BLaER1 treated with 17β-estradiol and CSF1 and Interleukin-3, amounts not matched to agents 10 nM and 100 nM (cell line): ENCODE results near the gene PNLIPRP3.

ENCODE experiments used
- H3K27ac ChIP-seq, 11 experiments: shearing (Covaris generic); formaldehyde crosslinking; 2 replicates each; pipeline ENCODE4 v1.8.1; 2022
- H3K27me3 ChIP-seq, 11 experiments: shearing (Covaris generic); formaldehyde crosslinking; 2 replicates each; pipeline ENCODE4 v1.8.1; 2022
- H3K36me3 ChIP-seq, 11 experiments: shearing (Covaris generic); formaldehyde crosslinking; 2 replicates each; pipeline ENCODE4 v1.8.1; 2022
- H3K4me1 ChIP-seq, 10 experiments: shearing (Covaris generic); formaldehyde crosslinking; 2 replicates each; pipeline ENCODE4 v1.8.1; 2022
- H3K4me2 ChIP-seq, 11 experiments: shearing (Covaris generic); formaldehyde crosslinking; 2 replicates each; pipeline ENCODE4 v1.8.1; 2022
- H3K4me3 ChIP-seq, 10 experiments: shearing (Covaris generic); formaldehyde crosslinking; 2 replicates each; pipeline ENCODE4 v1.8.1; 2022
- H3K9ac ChIP-seq, 11 experiments: shearing (Covaris generic); formaldehyde crosslinking; 2 replicates each; pipeline ENCODE4 v1.8.1; 2022
- H3K9me3 ChIP-seq, 11 experiments: shearing (Covaris generic); formaldehyde crosslinking; replicated peaks in 1 of 11; 2 replicates each; pipeline ENCODE4 v1.8.1; 2022
- H4K20me1 ChIP-seq, 11 experiments: shearing (Covaris generic); formaldehyde crosslinking; 2 replicates each; pipeline ENCODE4 v1.8.1; 2022
- Cebpa-rat ChIP-seq, 11 experiments: shearing (Covaris generic); IDR thresholded peaks; 2 replicates each; pipeline ENCODE4 v1.8.1; 2022

The PNLIPRP3 gene

GRCh38 chr10:116486770-116487448 lies 59.3 kb downstream of the PNLIPRP3 start:
- no peaks in the 10 kb centered on the region for H4K20me1 ChIP-seq
- no peak overlapping the region for H3K9ac ChIP-seq
- no peak overlapping the region for H3K27ac ChIP-seq
- H3K4me3 ChIP-seq = no peak overlapping the region
- no peaks in the 10 kb centered on the region for H3K9me3 ChIP-seq
- no peak overlapping the region for H3K4me2 ChIP-seq
- TF ChIP-seq Cebpa-rat (IDR thresholded peaks at IDR 0.05) = no peak
- H3K27me3 ChIP-seq = no peaks in the 10 kb centered on the region
- no peaks in the 10 kb centered on the region for H3K4me1 ChIP-seq
- H3K36me3 ChIP-seq = no peaks in the 10 kb centered on the region

- Histone ChIP-seq H4K20me1 (no peaks in the 10 kb centered on the region), H3K4me1 (no peaks in the 10 kb centered on the region), H3K36me3 (no peaks in the 10 kb centered on the region), H3K27ac (no peak overlapping the region), H3K9ac (no peak overlapping the region), H3K4me2 (no peak overlapping the region), H3K4me3 (no peak overlapping the region), H3K9me3 (no peaks in the 10 kb centered on the region), H3K27me3 (no peaks in the 10 kb centered on the region)
- TF ChIP-seq Cebpa-rat (IDR thresholded peaks at IDR 0.05) = no peak
Observed at GRCh38 chr10:116487522-116488430, 60.1 kb downstream of the PNLIPRP3 start.

- Histone ChIP-seq H3K36me3 (no peaks in the 10 kb centered on the region), H3K4me3 (no peak overlapping the region)
Observed at GRCh38 chr10:116489460-116489859, 61.8 kb downstream of the PNLIPRP3 start.

GRCh38 chr10:116490028-116490662 lies 62.5 kb downstream of the PNLIPRP3 start:
- Histone ChIP-seq H3K27ac (no peak overlapping the region), H3K27me3 (no peaks in the 10 kb centered on the region), H3K4me2 (no peak overlapping the region), H3K9me3 (no peaks in the 10 kb centered on the region), H3K4me3 (no peak overlapping the region), H3K9ac (no peak overlapping the region), H3K4me1 (no peaks in the 10 kb centered on the region), H4K20me1 (no peaks in the 10 kb centered on the region), H3K36me3 (no peaks in the 10 kb centered on the region)
- TF ChIP-seq Cebpa-rat (IDR thresholded peaks at IDR 0.05) = no peak

More at GRCh38 chr10:116489460-116489859, 61.8 kb downstream of the PNLIPRP3 start:
- H3K9ac ChIP-seq = no peak overlapping the region
- no peak overlapping the region for H3K27ac ChIP-seq
- no peak for TF ChIP-seq Cebpa-rat (IDR thresholded peaks at IDR 0.05)
- no peaks in the 10 kb centered on the region for H4K20me1 ChIP-seq
- H3K27me3 ChIP-seq = no peaks in the 10 kb centered on the region
- H3K9me3 ChIP-seq = no peaks in the 10 kb centered on the region
- H3K4me1 ChIP-seq = no peaks in the 10 kb centered on the region
- H3K4me2 ChIP-seq = no peak overlapping the region

GRCh38 chr10:116504786-116505185 lies 77.1 kb downstream of the PNLIPRP3 start:
- Histone ChIP-seq H3K27me3 (no peaks in the 10 kb centered on the region), H3K4me2 (no peak overlapping the region), H3K9me3 (peaks cover 0 to 3% (median 0%) of the 10 kb centered on the region in 11 experiments; a peak in 1 of 22 replicates), H3K9ac (no peak overlapping the region), H4K20me1 (no peaks in the 10 kb centered on the region), H3K36me3 (no peaks in the 10 kb centered on the region), H3K27ac (no peak overlapping the region), H3K4me3 (no peak overlapping the region), H3K4me1 (peaks cover 0 to 1% (median 0%) of the 10 kb centered on the region in 10 experiments; a peak in 1 of 20 replicates)
- no peak for TF ChIP-seq Cebpa-rat (IDR thresholded peaks at IDR 0.05)

GRCh38 chr10:116510565-116510964 lies 82.9 kb downstream of the PNLIPRP3 start:
- Histone ChIP-seq H3K9ac (no peak overlapping the region), H3K27me3 (no peaks in the 10 kb centered on the region), H3K4me1 (peaks cover 0 to 5% (median 0%) of the 10 kb centered on the region in 10 experiments; a peak in 1 of 20 replicates), H3K4me3 (no peak overlapping the region), H4K20me1 (no peaks in the 10 kb centered on the region), H3K9me3 (no peaks in the 10 kb centered on the region), H3K27ac (no peak overlapping the region), H3K36me3 (no peaks in the 10 kb centered on the region), H3K4me2 (no peak overlapping the region)
- TF ChIP-seq Cebpa-rat (IDR thresholded peaks at IDR 0.05) = no peak

GRCh38 chr10:116511365-116511764 lies 83.7 kb downstream of the PNLIPRP3 start:
- peaks cover 0 to 5% (median 0%) of the 10 kb centered on the region in 10 experiments; a peak in 1 of 20 replicates for H3K4me1 ChIP-seq

GRCh38 chr10:116521424-116522290 lies 94.0 kb downstream of the PNLIPRP3 start:
- Histone ChIP-seq H3K36me3 (no peaks in the 10 kb centered on the region), H3K4me1 (peaks cover 0 to 4% (median 0%) of the 10 kb centered on the region in 10 experiments; a peak in 4 of 20 replicates), H3K27ac (no peak overlapping the region), H3K4me3 (no peak overlapping the region), H3K4me2 (no peak overlapping the region), H3K9ac (no peak overlapping the region), H3K9me3 (peaks cover 0 to 8% (median 0%) of the 10 kb centered on the region in 11 experiments; a peak in 1 of 22 replicates), H3K27me3 (no peaks in the 10 kb centered on the region), H4K20me1 (no peaks in the 10 kb centered on the region)
- no peak for TF ChIP-seq Cebpa-rat (IDR thresholded peaks at IDR 0.05)

More at GRCh38 chr10:116511365-116511764, 83.7 kb downstream of the PNLIPRP3 start:
- H3K9ac ChIP-seq = no peak overlapping the region
- no peaks in the 10 kb centered on the region for H3K27me3 ChIP-seq
- H3K36me3 ChIP-seq = no peaks in the 10 kb centered on the region
- H3K9me3 ChIP-seq = no peaks in the 10 kb centered on the region
- no peak for TF ChIP-seq Cebpa-rat (IDR thresholded peaks at IDR 0.05)
- no peak overlapping the region for H3K4me3 ChIP-seq
- H3K27ac ChIP-seq = no peak overlapping the region
- no peaks in the 10 kb centered on the region for H4K20me1 ChIP-seq
- no peak overlapping the region for H3K4me2 ChIP-seq
